Measurements from ENCODE around the gene INSC. TPM values are rescaled to one million over a fixed set of nuclear protein-coding genes. Genes with fewer than 3 reads are reported as not detected.

The INSC gene
- total RNA-seq, 1 donor = not detected

DNA sequence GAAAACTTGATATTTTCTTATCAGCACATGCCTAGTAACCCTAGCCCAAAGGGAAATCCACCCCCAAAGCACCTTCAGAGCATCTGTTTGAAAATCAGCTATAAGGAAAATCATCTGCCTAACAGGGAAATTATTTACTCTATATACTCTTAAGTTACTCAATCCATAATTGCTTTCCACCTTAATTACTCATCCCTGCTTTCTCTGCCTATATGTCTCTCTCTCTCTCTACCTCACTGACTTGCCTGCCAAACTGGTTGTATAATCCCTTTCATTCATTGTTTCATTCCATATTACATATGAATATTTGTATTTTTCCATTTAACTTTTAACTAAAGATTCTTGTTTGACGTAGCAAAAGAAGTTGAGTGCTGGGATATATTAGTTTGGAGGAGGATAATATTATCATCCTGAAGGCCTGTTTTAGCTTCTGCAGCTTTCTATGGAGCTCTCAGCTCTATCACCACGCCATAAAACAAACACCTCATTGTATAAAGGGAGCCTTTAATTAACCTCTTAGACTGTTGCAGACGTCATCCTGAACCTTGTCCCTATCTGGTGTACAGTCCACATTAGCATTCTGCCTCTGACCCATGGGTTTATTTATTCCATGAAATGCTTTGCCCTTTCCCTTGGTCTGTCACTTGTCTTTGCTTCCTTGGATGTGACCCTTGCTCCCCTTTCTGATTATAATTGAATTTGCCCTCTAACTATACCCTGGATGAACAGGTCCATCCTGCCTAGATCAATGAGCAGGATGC is 98.9 kb downstream of the INSC start:
- no peak for DNase-seq (ENCODE audit: low read depth in 2 of 3, low spot score in 2 of 3)

DNA sequence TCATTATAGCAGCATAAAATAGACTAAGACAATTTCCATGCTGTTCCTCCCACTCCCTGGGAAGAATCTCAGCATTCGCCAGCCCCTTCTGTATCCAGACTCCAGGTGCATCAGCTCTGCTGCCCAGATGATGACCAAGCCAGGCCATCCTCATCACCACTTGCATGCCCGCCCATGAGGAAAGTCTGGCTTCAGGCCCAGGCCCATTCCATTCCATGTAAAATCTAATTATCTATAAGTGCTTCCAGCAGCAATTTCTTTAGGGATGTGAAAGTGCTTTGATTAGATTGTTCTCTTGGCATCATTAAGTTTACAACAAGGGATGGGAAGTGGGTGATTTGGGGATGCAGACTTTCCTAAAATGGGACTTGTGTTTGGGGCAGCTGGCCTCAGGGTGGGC is 100.3 kb downstream of the INSC start:
- no peak for DNase-seq (ENCODE audit: low read depth in 2 of 3, low spot score in 2 of 3)

DNA sequence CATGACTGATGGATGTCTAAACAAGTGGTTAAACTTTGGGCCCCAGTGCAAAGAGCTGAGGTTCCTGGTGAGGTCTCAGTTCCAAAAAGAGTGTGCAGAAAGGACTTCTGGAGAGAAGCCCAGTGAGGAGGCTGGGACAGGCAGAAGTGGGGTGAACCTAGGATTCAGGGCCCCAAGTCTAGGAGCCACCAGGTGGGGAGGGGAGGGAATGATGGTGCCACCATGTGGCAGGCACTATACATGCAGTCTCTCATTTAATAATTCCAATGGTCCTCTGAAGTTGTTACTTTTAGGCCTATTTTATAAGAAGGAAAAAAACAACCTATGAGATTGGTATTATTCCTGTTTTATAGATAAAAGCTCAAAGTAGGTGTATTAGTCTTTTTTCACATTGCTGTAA is 102.0 kb downstream of the INSC start:
- no peak for DNase-seq (ENCODE audit: low read depth in 2 of 3, low spot score in 2 of 3)

DNA sequence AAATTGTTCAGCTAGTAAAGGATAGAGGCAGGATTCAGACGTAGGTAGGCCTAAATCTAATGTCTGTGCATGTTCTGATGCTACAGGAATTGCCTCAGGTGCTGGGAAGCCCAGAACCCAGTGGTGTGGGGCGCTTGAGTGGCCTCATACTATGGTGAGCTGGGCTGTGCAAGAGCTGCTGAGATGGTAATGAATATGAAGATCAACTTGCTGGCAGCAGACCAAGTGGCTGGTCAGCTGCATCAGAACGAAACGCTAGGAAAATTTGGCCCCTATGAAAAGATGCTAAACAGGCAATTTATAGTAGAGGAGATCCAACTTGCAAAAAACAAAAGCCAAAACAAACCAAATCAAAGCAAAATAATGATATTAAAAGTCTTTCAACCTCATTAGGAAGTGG is 102.7 kb downstream of the INSC start:
- no peak for DNase-seq (ENCODE audit: low read depth in 2 of 3, low spot score in 2 of 3)

DNA sequence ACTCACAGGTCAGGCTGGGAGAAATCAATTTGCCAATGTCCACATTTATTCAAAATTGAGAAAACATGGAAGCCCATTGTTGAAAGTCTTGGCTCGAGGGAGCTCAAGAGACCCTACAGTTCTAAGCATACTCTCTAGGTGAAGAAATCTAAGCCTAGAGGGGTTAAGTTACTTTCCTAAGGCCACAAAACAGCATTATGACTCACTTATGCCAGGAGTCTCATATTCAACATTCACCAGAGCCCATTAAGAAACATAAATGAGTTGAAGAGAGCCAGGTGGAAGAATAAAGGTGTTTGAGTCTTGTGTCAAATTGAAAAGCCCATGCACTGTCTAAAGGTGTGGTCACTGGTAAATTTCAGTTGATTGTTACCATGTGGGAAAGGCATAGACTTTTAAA is 108.1 kb downstream of the INSC start:
- no peak for DNase-seq (ENCODE audit: low read depth in 2 of 3, low spot score in 2 of 3)

DNA sequence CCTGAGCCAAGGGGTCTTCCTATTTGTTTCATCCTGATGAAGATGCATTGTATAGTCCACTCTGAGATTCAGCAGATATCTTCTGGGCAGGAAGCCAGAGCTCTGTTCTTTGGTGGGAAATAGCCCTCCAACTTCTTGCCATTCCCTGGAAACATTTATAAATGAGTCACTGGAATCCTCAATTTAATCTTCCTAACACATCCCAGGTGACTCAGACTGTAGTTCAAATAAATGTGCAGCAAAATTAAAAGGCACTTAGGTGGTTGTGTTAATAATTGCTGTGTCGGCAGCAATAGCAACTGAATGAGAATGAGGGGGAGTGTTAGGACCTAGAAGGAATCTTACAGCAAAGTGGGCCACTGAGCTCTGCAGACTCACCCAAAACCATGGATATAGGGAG is 108.6 kb downstream of the INSC start:
- DNase-seq (ENCODE audit: low read depth in 2 of 3, low spot score in 2 of 3) = no peak

DNA sequence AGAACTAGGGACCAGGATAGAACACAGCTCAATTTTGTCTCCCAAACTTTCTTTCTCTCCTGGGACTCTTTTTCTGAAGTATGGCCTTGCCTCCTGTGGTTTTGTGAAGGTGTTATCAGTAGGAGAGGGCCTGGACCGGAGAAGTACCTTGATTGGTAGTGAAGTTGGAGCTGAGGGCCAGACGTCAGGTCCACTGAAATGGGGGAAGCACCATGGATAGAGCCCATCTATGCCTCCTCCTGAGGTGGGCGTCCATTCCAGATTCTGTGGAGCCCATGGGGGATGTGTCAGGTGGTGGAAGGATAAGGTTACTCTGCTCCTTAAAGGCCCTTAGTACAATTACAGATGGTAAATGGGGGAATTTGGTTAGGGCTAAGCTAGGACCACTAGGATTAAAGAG is 109.7 kb downstream of the INSC start:
- DNase-seq (ENCODE audit: low read depth in 2 of 3, low spot score in 2 of 3) = no peak

DNA sequence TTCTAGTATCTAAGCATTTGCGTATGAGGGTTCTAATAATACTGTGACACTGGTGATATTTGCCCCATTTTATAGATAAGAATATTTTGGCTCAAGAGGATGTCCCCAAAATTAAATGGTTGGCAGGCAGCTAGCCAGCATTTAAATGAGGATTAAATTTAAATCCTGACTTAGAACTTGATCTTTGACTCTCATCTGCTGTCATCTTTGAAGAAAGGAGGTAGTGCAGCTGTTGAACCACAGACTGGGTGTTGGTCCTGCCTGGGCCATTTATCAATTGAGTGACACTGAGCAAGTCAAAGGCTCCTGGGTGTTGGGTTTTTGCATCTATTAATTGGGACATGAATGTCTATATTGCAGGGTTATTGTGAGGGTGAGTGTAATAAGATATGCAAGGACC is 112.3 kb downstream of the INSC start:
- DNase-seq (ENCODE audit: low read depth in 2 of 3, low spot score in 2 of 3) = no peak

DNA sequence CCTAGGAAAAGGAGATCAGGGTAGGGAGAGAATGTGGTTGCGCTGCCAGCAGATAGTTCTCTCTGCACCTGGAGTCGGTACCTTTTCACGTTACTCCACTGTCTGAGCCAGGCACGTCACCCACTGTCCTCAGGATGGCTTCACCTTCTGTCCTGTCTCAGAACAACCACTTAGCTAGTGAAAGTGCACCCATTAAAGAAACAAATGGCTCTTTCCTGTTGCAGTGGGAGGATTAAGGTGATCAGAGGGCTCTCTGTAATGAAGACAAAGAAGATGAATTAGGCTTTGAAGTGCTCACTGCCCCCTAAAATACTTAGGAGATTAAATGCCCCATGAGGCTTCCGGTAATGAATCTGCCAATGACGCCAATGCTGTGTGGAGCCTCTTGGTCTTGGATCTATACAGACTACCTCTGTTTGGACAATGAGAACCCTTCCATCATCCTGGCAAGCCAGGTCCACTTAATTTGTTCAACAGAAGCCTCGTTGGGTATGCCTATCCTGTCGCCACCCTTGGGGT is 113.7 kb downstream of the INSC start:
- no peak for DNase-seq (ENCODE audit: low read depth in 2 of 3, low spot score in 2 of 3)

DNA sequence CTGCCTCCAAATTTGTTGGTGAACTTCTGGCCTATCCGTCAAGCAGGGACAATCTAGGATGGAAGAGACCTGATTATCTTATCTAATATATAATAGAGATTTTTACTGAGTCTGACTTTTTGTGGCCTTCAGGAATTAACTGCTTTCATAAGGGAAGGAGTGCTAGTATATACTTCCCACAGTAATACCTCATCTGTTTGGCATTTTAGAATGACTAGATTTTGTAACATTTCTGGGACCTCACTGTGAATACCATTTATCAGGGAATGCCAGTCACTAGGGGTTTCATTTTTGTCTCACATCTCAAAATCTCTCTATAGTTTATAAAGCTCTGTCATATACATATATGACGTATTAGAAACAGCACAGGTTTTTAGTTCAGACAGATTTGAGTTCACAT is 114.3 kb downstream of the INSC start:
- DNase-seq (ENCODE audit: low read depth in 2 of 3, low spot score in 2 of 3) = no peak

DNA sequence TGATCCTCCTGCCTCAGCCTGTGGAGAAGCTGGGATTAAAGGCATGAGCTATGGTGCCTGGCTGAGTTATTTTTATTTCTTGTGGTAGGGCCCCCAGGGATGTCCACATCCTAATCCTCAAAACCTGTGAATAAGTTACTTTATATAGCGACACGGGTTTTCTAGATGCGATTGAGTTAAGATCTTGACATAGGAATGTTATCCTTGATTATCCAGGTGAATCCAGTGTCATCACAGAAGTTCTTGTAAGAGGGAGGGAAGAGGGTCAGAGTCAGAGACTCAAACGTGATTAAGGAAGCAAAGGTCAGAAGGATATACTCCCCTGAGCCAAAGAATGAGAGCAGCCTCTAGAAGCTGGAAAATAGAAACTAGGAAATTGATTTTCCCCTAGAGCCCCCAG is 117.8 kb downstream of the INSC start:
- DNase-seq (ENCODE audit: low read depth in 2 of 3, low spot score in 2 of 3) = no peak

DNA sequence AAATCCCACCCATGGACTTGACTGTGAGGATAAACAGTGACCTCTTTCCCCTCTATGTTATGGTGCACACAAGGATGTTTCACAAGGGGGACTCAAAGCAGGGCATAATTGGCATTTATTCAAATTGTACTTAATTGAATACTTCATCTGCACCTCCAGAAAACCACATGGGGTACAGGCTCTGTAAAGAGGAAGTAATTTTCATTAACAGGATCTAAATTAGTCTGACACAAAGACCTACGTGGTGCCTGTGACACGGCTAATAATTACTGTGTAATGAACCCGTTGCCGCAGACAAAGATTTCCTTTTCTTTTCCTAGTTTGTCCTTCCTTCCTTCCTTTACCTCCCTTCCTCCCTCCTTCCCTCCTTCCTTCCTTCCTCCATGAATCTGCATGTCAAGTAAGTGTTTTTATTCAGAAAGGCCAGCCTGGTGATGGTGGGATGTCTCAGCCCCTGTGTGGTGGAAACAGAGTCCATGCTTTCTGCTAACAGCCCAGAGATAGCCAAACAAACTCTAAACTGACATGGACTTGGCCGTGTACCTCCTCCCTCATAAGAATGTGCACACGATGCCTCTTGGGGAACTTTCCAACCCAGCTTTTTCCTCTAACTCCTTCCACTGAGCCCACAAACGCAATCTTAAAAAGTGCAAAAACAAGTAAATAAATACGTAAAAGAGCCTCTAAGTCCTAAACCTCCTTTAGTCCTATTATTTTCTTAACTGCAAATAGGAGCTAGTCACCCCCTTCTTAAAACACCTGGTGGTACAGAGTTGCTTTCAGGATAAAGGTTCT is 118.8 kb downstream of the INSC start:
- peak in 1 of 3 donors; percentile 27 for DNase-seq (ENCODE audit: low read depth in 2 of 3, low spot score in 2 of 3)

DNA sequence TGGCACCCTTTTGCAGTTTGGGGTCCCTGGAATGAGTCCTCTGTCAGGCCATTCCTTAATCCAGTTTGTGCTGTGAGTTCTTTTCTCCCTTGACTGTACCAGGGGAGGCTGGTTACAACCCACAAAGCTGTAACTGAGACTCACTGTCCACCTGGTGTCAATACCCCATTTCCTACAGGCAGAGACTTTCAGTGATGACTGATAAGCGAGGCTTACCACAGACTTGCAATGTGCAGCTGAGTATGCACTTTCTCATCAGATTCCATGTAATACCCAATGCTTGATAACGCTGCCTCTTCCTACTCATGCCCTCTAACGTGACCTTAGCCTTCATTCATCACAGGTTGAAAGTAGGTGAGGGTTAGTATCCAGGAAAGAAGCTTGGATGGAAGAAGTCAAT is 120.1 kb downstream of the INSC start:
- DNase-seq (ENCODE audit: low read depth in 2 of 3, low spot score in 2 of 3) = no peak

DNA sequence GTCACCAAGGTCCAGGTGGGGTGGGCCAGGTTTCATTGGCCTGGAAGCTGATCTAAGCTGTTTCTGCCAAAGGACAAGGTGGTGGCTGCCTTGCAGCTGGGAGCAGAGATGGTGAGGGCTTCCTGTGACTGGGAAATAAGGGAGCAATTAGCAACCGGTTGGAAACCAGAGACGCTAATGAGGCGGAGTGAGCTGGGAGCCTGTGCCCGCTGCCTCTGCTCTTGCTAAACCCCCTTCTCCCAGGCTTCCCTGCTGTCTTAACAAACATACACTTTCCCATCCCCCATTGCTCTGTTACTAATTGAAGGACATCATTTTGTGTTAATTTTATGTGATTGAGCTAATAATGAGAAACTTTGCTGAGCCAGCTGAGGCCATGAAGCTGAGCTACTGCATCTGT is 121.8 kb downstream of the INSC start:
- no peak for DNase-seq (ENCODE audit: low read depth in 2 of 3, low spot score in 2 of 3)

DNA sequence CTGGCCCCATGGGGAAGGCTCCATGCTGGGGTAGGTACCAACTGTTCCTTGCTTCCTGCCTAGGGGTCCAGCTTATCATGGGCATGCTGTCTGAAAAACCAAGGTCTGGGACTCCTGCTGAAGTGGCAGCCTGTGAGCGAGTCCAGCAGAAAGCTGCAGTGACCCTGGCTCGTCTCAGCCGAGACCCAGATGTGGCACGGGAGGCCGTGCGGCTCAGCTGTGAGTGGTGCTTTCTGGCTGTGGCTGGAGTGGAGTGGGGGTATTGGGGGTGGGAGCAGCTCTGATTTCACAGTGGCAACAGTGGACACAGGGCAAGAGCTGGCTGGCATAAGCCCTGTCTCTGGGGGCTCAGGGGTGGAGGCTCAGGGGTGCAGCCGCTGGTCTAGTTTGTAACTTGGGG is 124.1 kb downstream of the INSC start:
- no peak for DNase-seq (ENCODE audit: low read depth in 2 of 3, low spot score in 2 of 3)

DNA sequence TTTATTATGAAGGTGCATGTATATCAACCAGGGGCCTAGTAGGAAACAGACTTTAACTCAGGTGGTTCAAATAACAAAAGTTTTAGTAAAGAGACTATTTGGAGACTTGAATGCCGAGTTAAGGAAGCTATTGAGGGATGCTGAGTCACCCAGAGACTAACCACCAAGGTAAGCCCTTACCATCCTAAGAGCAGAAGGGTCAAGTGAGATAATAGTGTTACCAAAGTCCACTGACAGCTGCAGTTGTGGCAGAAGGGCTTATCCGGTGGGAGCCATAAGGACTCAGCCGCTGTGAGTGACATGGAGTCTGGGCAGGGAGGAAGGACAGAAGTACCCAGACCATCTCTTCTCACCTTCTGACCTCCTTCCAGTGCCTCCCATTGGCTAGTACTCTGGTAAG is 134.0 kb downstream of the INSC start:
- DNase-seq (ENCODE audit: low read depth in 2 of 3, low spot score in 2 of 3) = no peak

DNA sequence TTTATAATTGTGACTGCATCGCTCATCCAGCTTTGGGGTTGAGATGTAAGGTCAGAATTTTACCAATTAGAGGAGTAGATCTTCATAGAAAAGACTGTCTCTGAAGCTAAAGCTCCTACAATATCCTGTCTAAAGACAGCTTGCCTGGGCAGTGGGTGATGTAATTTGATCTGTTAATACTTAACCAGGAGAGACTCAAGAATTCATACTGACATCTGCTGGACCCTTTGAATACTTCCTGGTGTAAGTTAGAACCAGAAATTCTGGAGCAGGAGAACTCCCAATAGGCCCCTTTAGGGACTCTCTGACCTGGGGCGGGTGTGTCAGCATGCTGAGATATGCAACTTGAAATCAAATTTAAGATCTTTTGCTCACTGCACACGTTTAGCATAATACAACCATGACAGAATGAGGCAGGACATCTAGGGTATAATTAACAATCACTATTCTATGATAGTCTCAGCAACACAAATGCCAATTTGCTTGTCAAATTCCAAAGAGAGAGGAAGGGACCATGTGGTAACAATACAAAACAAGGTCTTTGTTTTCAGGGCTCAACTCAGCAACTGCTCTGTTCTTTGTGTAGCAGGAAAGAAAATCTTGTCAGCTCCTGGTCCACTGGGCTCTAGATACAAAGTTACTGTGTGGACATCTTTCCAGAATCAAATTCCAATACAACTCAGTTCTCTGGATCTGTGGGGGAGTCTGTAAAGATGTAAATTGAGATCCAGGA is 143.9 kb downstream of the INSC start:
- no peak for DNase-seq (ENCODE audit: low read depth in 2 of 3, low spot score in 2 of 3)

DNA sequence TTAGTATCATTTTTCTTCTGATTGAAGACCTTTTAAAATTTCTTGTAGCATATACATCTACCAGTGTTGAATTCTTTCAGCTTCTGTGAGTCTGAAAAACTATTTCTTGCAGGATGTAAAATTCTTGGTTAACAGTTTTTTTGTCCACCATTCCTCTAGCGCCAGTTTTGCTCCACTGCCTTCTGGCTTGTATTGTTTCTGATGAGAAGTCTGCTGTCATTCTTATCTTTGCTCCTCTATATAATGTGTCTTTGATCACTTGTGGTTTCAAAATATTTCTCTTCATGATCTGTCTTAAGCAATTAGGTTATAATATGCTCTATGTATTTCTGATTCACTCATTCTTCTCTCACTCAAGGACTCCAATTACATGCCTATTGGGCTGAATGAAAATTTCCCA is 152.3 kb downstream of the INSC start:
- no peak for DNase-seq (ENCODE audit: low read depth in 2 of 3, low spot score in 2 of 3)

DNA sequence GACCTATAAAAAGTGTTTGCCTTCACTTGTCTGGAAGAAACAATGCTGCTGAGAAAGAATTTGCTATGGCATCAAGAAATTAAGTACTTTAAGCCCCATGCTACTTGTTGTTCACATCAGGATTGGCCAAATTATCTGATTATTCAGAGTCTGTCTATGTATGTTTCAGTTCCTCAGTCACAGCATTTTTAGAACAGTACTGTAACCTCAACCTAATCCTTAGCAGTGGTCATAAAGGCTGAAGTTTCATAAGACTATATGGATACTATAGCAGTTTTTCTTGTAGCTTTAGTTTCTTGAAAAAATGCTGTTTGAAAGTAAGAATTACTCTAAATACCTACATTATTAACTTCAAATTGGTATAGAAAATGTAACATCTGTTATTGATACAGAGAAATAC is 153.9 kb downstream of the INSC start:
- no peak for DNase-seq (ENCODE audit: low read depth in 2 of 3, low spot score in 2 of 3)

DNA sequence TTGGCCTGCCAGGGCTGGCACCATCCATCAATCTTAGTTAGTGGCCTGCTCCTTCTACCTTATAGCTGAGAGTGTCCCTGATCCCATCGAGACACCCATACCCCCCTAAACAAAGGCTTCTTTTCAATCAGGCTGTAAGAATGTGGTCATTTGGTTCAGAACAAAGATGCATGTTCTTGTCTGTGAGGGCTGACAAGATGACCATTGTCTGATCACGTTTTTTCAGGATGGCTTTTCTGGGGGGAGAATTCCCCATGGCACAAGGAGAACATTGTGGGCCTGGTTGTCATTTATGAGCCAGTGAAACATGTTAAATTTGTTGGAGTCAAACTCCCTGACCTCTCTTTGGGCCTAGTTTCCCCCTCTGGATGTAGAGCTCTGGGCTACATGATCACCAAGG is 160.4 kb downstream of the INSC start:
- no peak for DNase-seq (ENCODE audit: low read depth in 2 of 3, low spot score in 2 of 3)

DNA sequence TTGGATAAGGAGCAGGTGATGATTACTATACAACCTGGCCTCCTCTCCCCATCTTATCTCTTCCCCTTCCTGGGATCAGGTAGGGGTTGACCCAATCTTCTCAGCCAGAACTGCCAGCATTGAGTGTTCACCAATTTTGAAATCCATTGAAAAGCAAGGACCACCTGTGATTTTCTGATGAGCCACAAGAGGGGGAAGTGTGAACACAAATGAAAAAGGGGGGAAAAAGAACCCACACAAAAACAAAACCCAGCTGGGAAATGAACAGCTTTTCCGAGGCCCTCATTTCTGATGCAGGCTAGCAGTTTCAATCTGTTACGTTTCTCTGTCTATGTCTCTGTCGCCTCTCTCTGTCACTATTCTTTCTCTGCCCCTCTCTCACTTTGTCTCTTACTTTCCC is 161.9 kb downstream of the INSC start:
- peak in 1 of 3 donors; percentile 1 for DNase-seq (ENCODE audit: low read depth in 2 of 3, low spot score in 2 of 3)

Measured in hematopoietic multipotent progenitor cell (in vitro differentiated cells).